Superior temporal gyrus (tissue), 1 donor: Measurements from ENCODE around the gene HSP90AA1.

Experiments
- DNase-seq: peaks from one replicate; pipeline ENCODE4 v3.0.0-alpha.2; 2016; ENCODE audit errors: extremely low spot score

Gene HSP90AA1

DNA sequence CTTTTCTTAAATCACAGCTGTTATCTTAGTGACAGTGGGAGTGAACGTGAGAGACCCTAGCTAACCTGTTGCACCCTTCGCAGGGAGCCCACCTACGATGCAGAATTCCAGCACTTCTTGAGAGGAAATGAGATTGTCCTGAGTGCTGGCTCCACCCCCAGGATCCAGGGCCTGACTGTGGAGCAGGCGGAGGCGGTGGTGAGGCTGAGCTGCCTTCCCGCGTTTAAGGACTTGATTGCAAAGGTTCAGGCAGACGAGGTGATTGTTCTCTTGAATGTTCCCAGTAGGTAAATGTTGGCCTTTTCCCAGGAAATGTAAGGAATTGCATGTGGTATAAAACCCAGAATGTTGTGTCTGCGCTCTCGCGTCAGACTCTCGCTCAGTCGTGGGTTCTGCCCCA lies 46.7 kb downstream of the HSP90AA1 start:
- DNase-seq, result no peak

DNA sequence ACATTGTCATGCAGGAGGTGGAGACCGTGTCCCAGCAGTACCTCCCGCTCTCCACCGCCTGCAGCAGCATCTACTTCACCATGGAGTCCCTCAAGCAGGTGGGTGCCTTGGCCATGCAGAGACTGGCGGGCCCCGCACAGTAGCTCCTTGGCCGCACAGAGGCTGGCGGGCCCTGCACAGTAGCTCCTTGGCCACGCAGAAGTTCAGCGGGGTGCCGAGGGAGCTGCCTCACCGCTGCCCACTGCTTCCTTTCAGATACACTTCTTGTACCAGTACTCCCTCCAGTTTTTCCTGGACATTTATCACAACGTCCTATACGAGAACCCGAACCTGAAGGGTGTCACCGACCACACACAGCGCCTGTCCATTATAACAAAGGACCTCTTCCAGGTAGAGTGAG lies 47.7 kb downstream of the HSP90AA1 start:
- DNase-seq, result no peak

DNA sequence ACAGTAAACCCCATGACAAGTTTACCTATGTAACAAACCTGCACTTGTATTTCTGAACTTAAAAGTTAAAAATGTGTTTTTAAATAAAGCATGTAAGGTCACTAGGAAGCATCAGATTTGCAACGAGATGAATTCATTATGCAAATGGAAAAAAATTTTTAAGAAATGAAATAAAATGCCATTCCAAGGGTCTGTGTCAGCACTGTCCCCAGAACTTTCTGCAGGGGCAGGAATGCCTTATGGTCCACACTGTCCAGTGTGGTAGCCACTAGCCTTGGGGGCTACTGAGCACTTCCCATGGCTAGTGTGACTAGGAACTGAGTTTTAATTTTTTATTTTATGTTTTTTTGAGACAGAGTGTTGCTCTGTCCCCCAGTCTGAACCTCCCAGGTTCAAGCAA lies 49.2 kb downstream of the HSP90AA1 start:
- no peak for DNase-seq

DNA sequence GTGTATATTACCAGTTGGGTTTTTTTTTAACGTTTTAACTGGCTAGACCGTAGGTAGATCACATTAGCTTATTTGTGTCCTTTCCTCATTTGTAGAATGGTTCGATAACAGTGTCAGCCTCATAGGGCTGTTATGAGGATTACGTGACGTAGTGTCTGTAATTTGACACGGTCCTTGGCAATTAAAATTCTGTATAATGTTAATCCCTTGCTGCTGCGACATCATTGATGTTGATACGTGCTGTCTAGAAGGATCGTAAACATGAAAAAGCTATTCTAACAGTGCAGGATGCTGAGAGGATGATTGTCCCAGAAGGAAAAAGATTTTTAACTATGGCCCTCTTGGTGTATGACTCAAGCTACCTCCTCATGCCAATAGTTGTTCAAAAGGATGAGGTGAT lies 50.9 kb downstream of the HSP90AA1 start:
- DNase-seq, result no peak

DNA sequence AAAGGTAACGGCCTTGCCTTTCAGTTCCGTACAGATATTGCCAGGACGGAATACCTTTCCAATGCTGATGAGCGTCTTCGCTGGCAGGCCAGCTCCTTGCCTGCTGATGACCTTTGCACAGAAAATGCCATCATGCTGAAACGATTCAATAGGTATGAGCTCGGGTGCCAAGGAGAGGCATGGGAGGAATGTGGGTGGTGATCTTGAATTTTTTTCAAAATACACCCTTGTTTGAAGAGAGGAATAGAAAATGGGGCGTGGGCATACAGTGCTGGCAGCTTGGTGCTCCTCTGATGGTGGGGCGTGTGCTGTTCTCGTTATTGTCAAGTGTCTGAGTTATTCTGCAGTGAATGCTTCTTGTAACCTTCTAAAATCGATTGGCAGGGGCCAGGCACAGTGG lies 52.5 kb downstream of the HSP90AA1 start:
- no peak for DNase-seq

- DNase-seq, result no peak
These were observed 53.6 kb downstream of the HSP90AA1 start for GRCh38 chr14:102033241-102033640.
